GM21529 (cell line): ENCODE results near the gene UCK1.

Experiments
- ATAC-seq: cut with Tn5 transposase; IDR thresholded peaks from one replicate; pipeline ENCODE4 v1.9.1; 2021; ENCODE audit not compliant: unreplicated experiment

UCK1 gene

DNA sequence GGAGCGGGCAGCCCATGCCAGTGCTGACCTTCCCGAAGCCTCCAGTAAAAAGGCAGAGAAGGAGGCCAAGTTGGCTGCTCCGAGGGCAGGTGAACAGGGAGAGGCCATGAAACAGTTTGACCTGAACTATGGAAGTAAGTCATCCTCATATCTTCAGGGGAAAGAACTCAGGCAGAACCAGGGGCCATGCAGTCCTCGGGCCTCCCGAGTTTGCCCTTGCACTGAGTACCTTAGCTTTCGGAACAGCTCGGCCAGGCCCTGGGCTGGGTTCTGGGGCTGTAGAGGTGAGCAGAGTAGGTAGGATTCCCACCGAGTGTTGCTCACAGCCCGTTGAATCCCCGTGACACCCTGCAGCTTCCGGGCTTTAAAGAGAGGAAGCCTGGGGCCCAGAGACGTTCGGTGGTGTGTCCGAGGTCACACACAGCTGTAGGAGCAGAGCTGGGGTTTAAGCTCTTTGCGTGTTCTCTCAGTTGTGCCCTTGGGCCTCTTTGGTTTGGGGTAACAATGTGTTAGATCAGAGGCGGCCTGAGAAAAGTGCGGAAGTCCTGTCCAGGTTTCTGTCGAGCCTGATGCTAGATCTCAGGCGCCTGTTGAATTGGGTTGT, 53.1 kb downstream of the UCK1 start:
- no peak for ATAC-seq

DNA sequence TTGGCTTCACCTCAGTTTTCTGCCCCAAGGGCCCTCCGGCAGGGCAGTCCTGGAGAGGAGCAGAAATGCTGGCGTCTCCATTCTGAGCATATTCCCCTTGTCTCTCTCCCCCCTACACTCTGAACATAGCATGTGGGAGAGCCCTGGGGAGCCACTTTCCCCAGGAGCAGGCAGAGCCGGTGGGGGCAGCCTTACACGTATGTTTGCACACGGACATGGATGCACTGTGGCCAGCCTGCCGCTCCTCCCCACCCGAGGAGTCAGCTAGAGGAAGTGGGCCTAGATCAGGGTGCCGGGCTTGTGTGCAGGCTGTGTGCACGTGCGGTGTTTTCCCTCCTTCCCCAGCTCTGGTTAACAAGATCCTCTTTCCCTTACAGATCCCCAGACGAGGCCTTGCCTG, 53.7 kb downstream of the UCK1 start:
- no peak for ATAC-seq

DNA sequence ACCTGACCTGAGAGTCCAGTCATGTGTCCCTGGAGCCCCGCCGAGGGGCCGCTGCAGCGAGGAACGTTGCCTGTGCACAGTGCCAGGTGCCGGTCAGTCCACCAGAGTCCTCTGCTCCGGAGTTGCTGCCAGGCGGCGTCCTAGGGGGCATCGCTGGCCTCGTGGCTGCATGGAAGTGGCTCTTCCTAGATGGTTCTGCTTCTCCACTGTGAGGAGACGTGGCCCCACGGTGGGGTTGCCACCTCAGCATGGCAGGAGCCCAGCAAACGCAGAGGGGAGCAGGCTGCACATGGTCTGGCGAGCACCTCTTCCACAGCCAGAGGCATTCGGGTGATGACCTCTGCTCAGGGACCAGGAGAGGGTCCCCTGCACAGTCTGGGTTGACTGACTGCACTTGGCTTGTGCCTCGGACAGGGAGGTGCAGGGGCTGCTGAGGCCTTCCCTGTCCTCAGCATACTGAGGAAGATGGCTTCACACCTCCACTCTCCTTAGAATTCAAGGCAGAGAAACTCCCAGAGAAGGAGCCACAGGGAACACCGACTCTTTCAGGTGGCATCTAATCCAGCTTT, 54.2 kb downstream of the UCK1 start:
- ATAC-seq, result no peak

DNA sequence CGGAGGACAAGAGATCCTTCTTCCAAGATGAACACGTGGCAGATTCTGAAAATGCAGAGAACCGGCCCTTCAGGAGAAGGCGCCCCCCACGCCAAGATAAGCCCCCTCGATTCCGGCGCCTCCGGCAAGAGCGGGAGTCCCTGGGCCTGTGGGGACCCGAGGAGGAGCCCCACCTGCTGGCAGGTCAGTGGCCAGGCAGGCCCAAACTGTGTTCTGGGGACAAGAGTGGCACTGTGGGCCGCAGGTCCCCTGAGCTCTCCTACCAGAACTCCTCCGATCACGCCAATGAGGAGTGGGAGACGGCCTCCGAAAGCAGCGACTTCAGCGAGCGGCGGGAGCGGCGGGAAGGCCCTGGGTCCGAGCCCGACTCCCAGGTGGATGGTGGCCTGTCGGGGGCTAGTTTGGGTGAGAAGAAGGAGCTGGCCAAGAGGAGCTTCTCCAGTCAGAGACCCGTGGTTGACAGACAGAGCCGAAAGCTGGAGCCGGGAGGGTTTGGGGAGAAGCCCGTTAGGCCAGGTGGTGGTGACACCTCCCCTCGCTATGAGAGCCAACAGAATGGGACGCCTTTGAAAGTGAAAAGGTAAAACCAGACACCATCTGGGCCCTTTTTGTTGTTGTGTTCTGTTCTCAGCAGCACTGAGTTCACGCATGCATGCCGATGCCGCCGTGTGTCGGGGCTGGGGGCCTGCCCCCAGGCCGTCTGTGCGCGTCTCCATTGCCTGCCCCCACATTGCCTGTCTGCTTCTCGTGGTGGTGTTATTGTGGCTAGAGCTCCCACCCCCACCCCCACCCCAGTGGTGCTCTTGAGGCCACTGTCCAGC, 54.9 kb downstream of the UCK1 start:
- no peak for ATAC-seq

DNA sequence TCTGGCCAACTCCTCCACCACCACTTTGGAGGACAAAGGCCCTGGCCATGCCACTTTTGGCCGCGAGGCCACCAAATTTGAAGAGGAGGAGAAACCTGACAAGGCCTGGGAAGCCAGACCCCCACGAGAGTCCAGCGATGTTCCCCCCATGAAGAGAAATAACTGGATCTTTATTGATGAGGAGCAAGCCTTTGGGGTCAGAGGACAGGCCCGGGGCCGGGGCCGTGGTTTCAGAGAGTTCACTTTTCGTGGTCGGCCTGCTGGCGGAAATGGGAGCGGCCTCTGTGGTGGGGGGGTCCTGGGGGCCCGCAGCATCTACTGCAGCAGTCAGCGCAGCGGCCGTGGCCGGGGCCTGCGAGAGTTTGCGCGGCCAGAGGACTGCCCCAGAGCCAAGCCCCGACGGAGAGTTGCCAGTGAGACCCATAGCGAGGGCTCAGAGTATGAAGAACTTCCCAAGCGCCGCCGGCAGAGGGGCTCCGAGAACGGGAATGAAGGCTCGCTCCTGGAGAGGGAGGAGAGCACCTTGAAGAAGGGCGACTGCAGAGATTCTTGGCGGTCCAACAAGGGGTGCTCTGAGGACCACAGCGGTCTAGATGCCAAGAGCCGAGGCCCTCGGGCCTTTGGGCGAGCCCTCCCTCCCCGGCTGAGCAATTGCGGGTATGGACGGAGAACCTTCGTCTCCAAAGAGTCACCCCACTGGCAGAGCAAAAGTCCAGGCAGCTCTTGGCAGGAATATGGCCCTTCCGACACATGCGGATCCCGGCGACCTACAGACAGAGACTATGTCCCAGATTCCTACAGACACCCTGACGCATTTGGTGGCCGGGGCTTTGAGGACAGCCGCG, 55.7 kb downstream of the UCK1 start:
- ATAC-seq, result no peak

DNA sequence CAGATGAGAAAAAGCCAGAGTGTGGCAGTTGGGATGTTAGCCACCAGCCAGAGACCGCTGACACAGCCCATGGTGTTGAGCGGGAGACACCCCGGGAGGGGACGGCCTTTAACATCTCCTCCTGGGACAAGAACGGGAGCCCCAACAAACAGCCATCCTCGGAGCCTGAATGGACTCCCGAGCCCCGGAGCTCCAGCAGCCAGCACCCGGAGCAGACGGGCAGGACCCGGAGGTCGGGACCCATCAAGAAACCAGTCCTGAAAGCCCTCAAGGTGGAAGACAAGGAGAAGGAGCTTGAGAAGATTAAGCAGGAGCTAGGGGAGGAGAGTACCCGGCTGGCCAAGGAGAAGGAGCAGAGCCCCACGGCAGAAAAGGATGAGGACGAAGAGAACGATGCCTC, 56.4 kb downstream of the UCK1 start:
- ATAC-seq, result no peak

DNA sequence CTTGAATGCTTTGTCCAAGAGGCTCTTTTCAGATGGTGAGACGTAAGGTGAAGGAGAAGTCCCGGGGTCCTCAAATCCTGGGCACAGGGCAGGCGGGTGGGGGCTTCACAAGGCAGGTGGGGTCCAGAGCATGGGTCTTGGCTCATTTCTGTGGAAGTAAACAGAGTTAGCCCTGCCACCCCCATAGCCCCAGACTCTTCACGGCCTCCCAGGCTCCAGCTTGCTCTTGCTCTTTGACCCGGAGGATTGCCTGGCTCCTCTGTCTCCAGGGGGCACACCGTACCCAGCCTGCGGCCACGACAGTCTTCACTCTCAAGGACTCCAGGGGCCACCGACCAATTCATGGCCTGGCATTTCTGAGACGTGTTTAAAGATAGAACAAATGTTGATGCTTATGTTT, 57.2 kb downstream of the UCK1 start:
- no peak for ATAC-seq
